ENCODE results near the gene SPDYE3.
"Not testable (repeated sequence)": the region's sequence is repeated elsewhere in the genome, so short reads cannot be mapped to it uniquely, and the experiment has no call there.

SPDYE3 gene

GRCh38 chr7:100352230-100352781, 44.8 kb downstream of the SPDYE3 start:
- not testable (repeated sequence) for DNase-seq (ENCODE audit: low read depth)

- DNase-seq (ENCODE audit: low read depth), result no peak
These were observed 45.6 kb downstream of the SPDYE3 start for GRCh38 chr7:100352984-100353684.

- no peak for DNase-seq (ENCODE audit: low read depth)
These were observed 46.3 kb downstream of the SPDYE3 start for GRCh38 chr7:100353685-100354330.

- DNase-seq (ENCODE audit: low read depth), result no peak
These were observed 49.0 kb downstream of the SPDYE3 start for GRCh38 chr7:100356416-100357068.

- DNase-seq (ENCODE audit: low read depth), result no peak
These were observed 49.6 kb downstream of the SPDYE3 start for GRCh38 chr7:100357131-100357561.

- DNase-seq (ENCODE audit: low read depth), result no peak
These were observed 50.7 kb downstream of the SPDYE3 start, which contains the start of gene PILRB for GRCh38 chr7:100358027-100358856. PILRB (plus strand) TSS chr7:100358117; CDS start chr7:100358303, 186 bp downstream.

GRCh38 chr7:100358857-100359212, 51.3 kb downstream of the SPDYE3 start:
- DNase-seq (ENCODE audit: low read depth), result no peak

- no peak for DNase-seq (ENCODE audit: low read depth)
These were observed 52.8 kb downstream of the SPDYE3 start for GRCh38 chr7:100360135-100360854.

- no peak for DNase-seq (ENCODE audit: low read depth)
These were observed 55.6 kb downstream of the SPDYE3 start for GRCh38 chr7:100363098-100363497.

GRCh38 chr7:100363797-100364196, 56.3 kb downstream of the SPDYE3 start:
- not testable (repeated sequence) for DNase-seq (ENCODE audit: low read depth)

GRCh38 chr7:100364480-100364879, 57.0 kb downstream of the SPDYE3 start:
- no peak for DNase-seq (ENCODE audit: low read depth)

- DNase-seq (ENCODE audit: low read depth), result not testable (repeated sequence)
These were observed 58.5 kb downstream of the SPDYE3 start for GRCh38 chr7:100365998-100366367.

- no peak for DNase-seq (ENCODE audit: low read depth)
These were observed 59.1 kb downstream of the SPDYE3 start for GRCh38 chr7:100366411-100367250.

- DNase-seq (ENCODE audit: low read depth), result no peak
These were observed 59.7 kb downstream of the SPDYE3 start for GRCh38 chr7:100367251-100367620.

- no peak for DNase-seq (ENCODE audit: low read depth)
These were observed 60.4 kb downstream of the SPDYE3 start for GRCh38 chr7:100367676-100368613.

- no peak for DNase-seq (ENCODE audit: low read depth)
These were observed 61.6 kb downstream of the SPDYE3 start for GRCh38 chr7:100369105-100369504.

GRCh38 chr7:100370303-100370702, 62.8 kb downstream of the SPDYE3 start:
- DNase-seq (ENCODE audit: low read depth), result no peak

GRCh38 chr7:100370746-100371145, 63.2 kb downstream of the SPDYE3 start:
- DNase-seq (ENCODE audit: low read depth), result no peak

- DNase-seq (ENCODE audit: low read depth), result no peak
These were observed 64.2 kb downstream of the SPDYE3 start for GRCh38 chr7:100371561-100372171.

Data from fibroblast of the conjunctiva (primary cell).